ENCODE measurements around the gene NFAT5. TPM values are rescaled to one million over a fixed set of nuclear protein-coding genes. Genes with fewer than 3 reads are reported as not detected.

Gene NFAT5
- total and polyA plus RNA-seq, 7 donors, result 1.2 to 57.1 (median 39.4) TPM

DNA sequence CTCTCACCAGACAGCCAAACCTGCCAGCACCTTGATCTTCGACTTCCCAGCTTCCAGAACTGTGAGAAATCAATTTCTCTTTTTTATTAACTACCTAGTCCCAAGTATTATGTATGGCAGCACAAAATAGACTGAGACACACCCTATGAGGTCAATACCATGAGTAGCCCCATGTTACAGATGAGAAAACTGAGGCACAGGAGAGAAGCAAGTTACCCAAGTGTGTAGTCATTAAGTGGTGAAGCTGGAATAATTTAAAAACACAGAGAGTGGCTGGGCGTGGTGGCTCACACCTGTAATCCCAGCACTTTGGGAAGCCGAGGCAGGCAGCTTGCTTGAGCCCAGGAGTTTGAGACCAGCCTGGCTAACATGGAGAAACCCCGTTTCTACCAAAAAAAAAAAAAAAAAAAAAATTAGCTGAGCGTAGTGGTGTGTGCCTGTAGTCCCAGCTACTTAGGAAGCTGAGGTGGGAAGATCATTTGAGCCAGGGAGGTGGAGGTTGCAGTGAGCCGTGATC, 155.7 kb downstream of the NFAT5 start:
- DNase-seq, result no peak
- peaks cover 0 to 16% (median 5%) of the 10 kb centered on the region in 4 donors for H3K36me3 ChIP-seq
- H3K4me3 ChIP-seq, result no peak overlapping the region
- peaks cover 0 to 5% (median 2%) of the 10 kb centered on the region in 4 donors for H3K4me1 ChIP-seq
- 88 to 94% methylated on average over 6 of the region's 6 CpGs for WGBS, 2 donors
- H3K27me3 ChIP-seq, result no peaks in the 10 kb centered on the region
- intact Hi-C loops (cut with DNase I), result no loop called here
- no peaks in the 10 kb centered on the region for H3K9me3 ChIP-seq
- no peak overlapping the region for H3K27ac ChIP-seq
- no peak for TF ChIP-seq CTCF (IDR thresholded peaks at IDR 0.05)
- TF ChIP-seq POLR2AphosphoS5 (IDR thresholded peaks at IDR 0.05), result no peak
- TF ChIP-seq POLR2A (IDR thresholded peaks at IDR 0.05), result no peak
- no peak for TF ChIP-seq EP300 (IDR thresholded peaks at IDR 0.05)

DNA sequence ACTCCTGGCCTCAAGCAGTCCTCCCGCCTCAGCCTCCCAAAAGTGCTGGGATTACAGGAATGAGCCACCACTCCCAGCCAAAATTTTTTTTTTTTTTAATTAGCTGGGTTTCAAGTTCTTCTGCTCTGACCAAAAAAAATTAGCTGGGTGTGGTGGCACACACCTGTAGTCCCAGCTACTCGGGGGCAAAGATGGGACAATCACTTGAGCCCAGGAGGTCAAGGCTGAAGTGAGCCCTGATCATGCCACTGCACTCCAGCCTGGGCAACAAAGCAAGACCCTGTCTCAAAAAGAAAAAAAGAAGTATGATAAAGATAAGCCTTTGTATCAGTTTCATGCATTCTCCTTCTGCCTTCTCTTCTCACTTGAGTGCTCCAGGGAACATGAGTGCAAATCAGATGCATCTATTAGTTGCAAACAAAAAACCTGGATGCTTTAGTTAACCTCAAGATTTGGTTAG, 158.7 kb downstream of the NFAT5 start:
- intact Hi-C loops (cut with DNase I), result no loop called here
- WGBS, 2 donors, result 57 to 84% methylated on average over 2 of the region's 2 CpGs
- Histone ChIP-seq H3K27ac (peak overlapping the region in 2 of 4 donors; percentile 8 to 93), H3K4me3 (no peak overlapping the region), H3K27me3 (no peaks in the 10 kb centered on the region), H3K9me3 (no peaks in the 10 kb centered on the region), H3K36me3 (no peaks in the 10 kb centered on the region), H3K4me1 (peaks cover 0 to 26% (median 17%) of the 10 kb centered on the region in 4 donors)
- DNase-seq, result no peak
- TF ChIP-seq EP300 (IDR thresholded peaks at IDR 0.05) (no peak), POLR2AphosphoS5 (IDR thresholded peaks at IDR 0.05) (no peak), POLR2A (IDR thresholded peaks at IDR 0.05) (no peak), CTCF (IDR thresholded peaks at IDR 0.05) (no peak)

DNA sequence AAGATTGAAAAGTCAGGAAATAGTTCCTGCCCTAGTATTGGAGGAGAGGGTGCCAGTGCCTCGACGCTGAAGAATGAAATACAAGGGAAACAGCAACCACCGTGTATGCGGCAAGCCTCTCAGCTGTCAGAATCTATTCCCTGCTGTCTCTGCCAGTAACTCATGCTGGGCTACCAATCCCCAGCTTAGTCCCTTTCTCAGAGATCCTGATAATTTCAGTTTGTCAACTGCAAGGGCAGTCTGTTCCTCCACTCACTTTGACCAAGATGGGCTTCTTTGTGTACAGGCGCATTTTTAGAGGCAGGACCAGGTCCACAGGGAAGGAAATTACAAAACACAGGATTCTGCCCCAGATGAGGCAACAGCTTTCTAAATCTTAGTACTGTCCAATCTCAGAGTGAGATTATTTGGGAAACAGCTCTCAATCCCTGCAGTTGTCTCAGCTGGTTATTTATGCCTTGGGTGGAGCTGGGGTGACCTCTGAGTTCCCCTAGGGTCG, 159.3 kb downstream of the NFAT5 start:
- H3K4me3 ChIP-seq, result no peak overlapping the region
- TF ChIP-seq EP300 (IDR thresholded peaks at IDR 0.05), result no peak
- no peak for TF ChIP-seq POLR2AphosphoS5 (IDR thresholded peaks at IDR 0.05)
- no peak for TF ChIP-seq POLR2A (IDR thresholded peaks at IDR 0.05)
- TF ChIP-seq CTCF (IDR thresholded peaks at IDR 0.05), result no peak
- peak overlapping the region; percentile 8 to 93 (median 82) for H3K27ac ChIP-seq
- intact Hi-C loops (cut with DNase I), result no loop called here
- no peaks in the 10 kb centered on the region for H3K36me3 ChIP-seq
- peaks cover 0 to 26% (median 17%) of the 10 kb centered on the region in 4 donors for H3K4me1 ChIP-seq
- H3K9me3 ChIP-seq, result no peaks in the 10 kb centered on the region
- DNase-seq, result no peak
- H3K27me3 ChIP-seq, result no peaks in the 10 kb centered on the region
- 50 to 74% methylated on average over 6 of the region's 6 CpGs for WGBS, 2 donors

GRCh38 chr16:69725480-69726312, 159.9 kb downstream of the NFAT5 start:
- no peak for DNase-seq
- Histone ChIP-seq H3K36me3 (no peaks in the 10 kb centered on the region), H3K27me3 (no peaks in the 10 kb centered on the region), H3K4me1 (peaks cover 0 to 26% (median 17%) of the 10 kb centered on the region in 4 donors), H3K27ac (peak overlapping the region; percentile 76 to 93 (median 82)), H3K4me3 (peak overlapping the region; percentile 41 to 59 (median 48)), H3K9me3 (no peaks in the 10 kb centered on the region)
- WGBS, 2 donors, result 70% methylated on average over 32 of the region's 32 CpGs
- intact Hi-C loops (cut with DNase I), result no loop called here
- TF ChIP-seq CTCF (IDR thresholded peaks at IDR 0.05) (peak in 1 of 4 experiments; percentile 11), POLR2A (IDR thresholded peaks at IDR 0.05) (no peak), EP300 (IDR thresholded peaks at IDR 0.05) (no peak), POLR2AphosphoS5 (IDR thresholded peaks at IDR 0.05) (no peak)
